Lung (tissue), 16 donors: ENCODE results near the gene CYB5B. TPM values are rescaled to one million over a fixed set of nuclear protein-coding genes. Genes with fewer than 3 reads are reported as not detected.
A peak's percentile ranks its signal among the peaks of the same experiment; 100 is the strongest.

Experiments used
- ATAC-seq: fragments of 200-7000 bp; cut with Tn5 transposase; one replicate; pipeline ENCODE4 v1.9.1; 2020; ENCODE audit warnings: moderate number of reproducible peaks; ENCODE audit not compliant: insufficient read depth, low FRiP score
- DNase-seq, 3 donors: peaks; one replicate each; pipeline ENCODE4 v3.0.0-alpha.2; 2013 to 2017
- H3K27ac ChIP-seq, 2 donors: one replicate each; pipeline ENCODE4 v1.5.1; 2013; ENCODE audit warnings: mild to moderate bottlenecking in 2 of 2, moderate library complexity in 2 of 2, control low read depth in 1 of 2, inconsistent platforms in 1 of 2, low read depth in 1 of 2, low read length in 1 of 2
- H3K27me3 ChIP-seq, 3 donors: one replicate each; pipeline ENCODE4 v1.5.1; 2013; ENCODE audit warnings: low read length in 2 of 3; ENCODE audit not compliant: control insufficient read depth in 3 of 3, insufficient read depth in 3 of 3
- H3K36me3 ChIP-seq, 4 donors: one replicate each; pipeline ENCODE4 v1.5.1; 2013; ENCODE audit warnings: low read length in 4 of 4, mild to moderate bottlenecking in 1 of 4, moderate library complexity in 1 of 4; ENCODE audit not compliant: control insufficient read depth in 4 of 4, insufficient read depth in 4 of 4
- H3K4me1 ChIP-seq, 5 donors: one replicate each; pipeline ENCODE4 v1.5.1; 2013; ENCODE audit warnings: low read length in 5 of 5, mild to moderate bottlenecking in 2 of 5, moderate library complexity in 1 of 5; ENCODE audit not compliant: control insufficient read depth in 5 of 5, insufficient read depth in 5 of 5
- H3K4me3 ChIP-seq: one replicate; pipeline ENCODE4 v1.5.1; 2013; ENCODE audit warnings: mild to moderate bottlenecking, control low read depth, moderate library complexity
- H3K9ac ChIP-seq, 2 donors: one replicate each; pipeline ENCODE4 v1.5.1; 2013; ENCODE audit warnings: low read length in 2 of 2, control low read depth in 1 of 2; ENCODE audit not compliant: insufficient read depth in 1 of 2
- H3K9me3 ChIP-seq, 4 donors: one replicate each; pipeline ENCODE4 v1.5.1; 2013; ENCODE audit warnings: low read length in 3 of 4, mild to moderate bottlenecking in 1 of 4, moderate library complexity in 1 of 4; ENCODE audit not compliant: control insufficient read depth in 4 of 4, insufficient read depth in 3 of 4
- WGBS, 2 donors: extraction: QIAGEN DNeasy Blood & Tissue Kit; methylation state at CpG; one replicate each; pipeline ENCODE4 v1.1.7; 2013; 5-methylcytosine and 5-hydroxymethylcytosine counted together
- long read RNA-seq, 5 donors: transcript quantifications; one replicate each; lab custom pipeline, GENCODE V29; 2026
- polyA plus RNA-seq, 2 donors: library from polyadenylated mRNA; stranded (reverse); fragments of 200-250 nt; gene quantifications; one replicate each; pipeline ENCODE4 v1.2.1, GENCODE V29; 2013
- total RNA-seq, 2 donors: library from RNA; depleted of rRNA in 1 of 2; stranded (reverse); fragments of >200 nt in 1 of 2; gene quantifications; one replicate each; pipeline ENCODE4 v1.2.1, GENCODE V29; 2014 to 2021
- TF ChIP-seq, protein P1 (sequence below): IDR thresholded peaks from 2 replicates; pipeline ENCODE4 v1.5.1; 2012; ENCODE audit warnings: mild to moderate bottlenecking; ENCODE audit errors: control extremely low read depth, extremely low read depth
- donor health status: control.
- donor health status: control.
- donor health status: Bipolar disorder and iron deficiency.
- donor health status: healthy.
- donor health status: DM: yes; HTN: yes; CAD: no.

The CYB5B gene
- total RNA-seq, result 100 to 1,000 TPM in 1 of 2 donors, 10 to 100 TPM in 1; 69.8 to 103 TPM
- 10 to 100 TPM; 68.1 to 81.6 TPM for polyA plus RNA-seq
- long read RNA-seq, donor 1, full-length matches to known transcripts, result 29 of 29 reads
- long read RNA-seq, donor 1, partial matches to known transcripts, result 0 of 29 reads
- long read RNA-seq, donor 1, other reads (novel, unspliced or antisense), result 0 of 29 reads
- long read RNA-seq, donor 2, full-length matches to known transcripts, result 5 of 11 reads
- long read RNA-seq, donor 2, partial matches to known transcripts, result 6 of 11 reads
- long read RNA-seq, donor 2, other reads (novel, unspliced or antisense), result 0 of 11 reads
- long read RNA-seq, donor 3, full-length matches to known transcripts, result 6 of 6 reads
- long read RNA-seq, donor 3, partial matches to known transcripts, result 0 of 6 reads
- long read RNA-seq, donor 3, other reads (novel, unspliced or antisense), result 0 of 6 reads
- long read RNA-seq, donor 4, full-length matches to known transcripts, result 9 of 20 reads
- long read RNA-seq, donor 4, partial matches to known transcripts, result 11 of 20 reads
- long read RNA-seq, donor 4, other reads (novel, unspliced or antisense), result 0 of 20 reads
- long read RNA-seq, donor 5, full-length matches to known transcripts, result 21 of 27 reads
- long read RNA-seq, donor 5, partial matches to known transcripts, result 6 of 27 reads
- long read RNA-seq, donor 5, other reads (novel, unspliced or antisense), result 0 of 27 reads

GRCh38 chr16:69424053-69424934, at the start of gene CYB5B:
TSS of gene CYB5B (plus strand) at chr16:69424619. CDS start at chr16:69424684, 65 bp downstream.
- Histone ChIP-seq H3K27ac (peak within 1 kb of the TSS; percentile 56 to 85), H3K9me3 (no peaks in the 10 kb centered on the region), H3K36me3 (peaks cover 2 to 11% (median 3%) of the 10 kb centered on the region in 4 donors), H3K4me1 (peaks cover 0 to 6% (median 1%) of the 10 kb centered on the region in 5 donors), H3K9ac (peak within 1 kb of the TSS; percentile 67 to 97), H3K4me3 (peak within 1 kb of the TSS; percentile 73), H3K27me3 (no peaks in the 10 kb centered on the region)
- 4% methylated on average over 40 of the region's 40 CpGs for WGBS, 2 donors
- ATAC-seq (peak; percentile 98), DNase-seq (peak; percentile 96 to 100 (median 99))
- TF ChIP-seq, protein P1, sequence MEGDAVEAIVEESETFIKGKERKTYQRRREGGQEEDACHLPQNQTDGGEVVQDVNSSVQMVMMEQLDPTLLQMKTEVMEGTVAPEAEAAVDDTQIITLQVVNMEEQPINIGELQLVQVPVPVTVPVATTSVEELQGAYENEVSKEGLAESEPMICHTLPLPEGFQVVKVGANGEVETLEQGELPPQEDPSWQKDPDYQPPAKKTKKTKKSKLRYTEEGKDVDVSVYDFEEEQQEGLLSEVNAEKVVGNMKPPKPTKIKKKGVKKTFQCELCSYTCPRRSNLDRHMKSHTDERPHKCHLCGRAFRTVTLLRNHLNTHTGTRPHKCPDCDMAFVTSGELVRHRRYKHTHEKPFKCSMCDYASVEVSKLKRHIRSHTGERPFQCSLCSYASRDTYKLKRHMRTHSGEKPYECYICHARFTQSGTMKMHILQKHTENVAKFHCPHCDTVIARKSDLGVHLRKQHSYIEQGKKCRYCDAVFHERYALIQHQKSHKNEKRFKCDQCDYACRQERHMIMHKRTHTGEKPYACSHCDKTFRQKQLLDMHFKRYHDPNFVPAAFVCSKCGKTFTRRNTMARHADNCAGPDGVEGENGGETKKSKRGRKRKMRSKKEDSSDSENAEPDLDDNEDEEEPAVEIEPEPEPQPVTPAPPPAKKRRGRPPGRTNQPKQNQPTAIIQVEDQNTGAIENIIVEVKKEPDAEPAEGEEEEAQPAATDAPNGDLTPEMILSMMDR, result no peak

DNA sequence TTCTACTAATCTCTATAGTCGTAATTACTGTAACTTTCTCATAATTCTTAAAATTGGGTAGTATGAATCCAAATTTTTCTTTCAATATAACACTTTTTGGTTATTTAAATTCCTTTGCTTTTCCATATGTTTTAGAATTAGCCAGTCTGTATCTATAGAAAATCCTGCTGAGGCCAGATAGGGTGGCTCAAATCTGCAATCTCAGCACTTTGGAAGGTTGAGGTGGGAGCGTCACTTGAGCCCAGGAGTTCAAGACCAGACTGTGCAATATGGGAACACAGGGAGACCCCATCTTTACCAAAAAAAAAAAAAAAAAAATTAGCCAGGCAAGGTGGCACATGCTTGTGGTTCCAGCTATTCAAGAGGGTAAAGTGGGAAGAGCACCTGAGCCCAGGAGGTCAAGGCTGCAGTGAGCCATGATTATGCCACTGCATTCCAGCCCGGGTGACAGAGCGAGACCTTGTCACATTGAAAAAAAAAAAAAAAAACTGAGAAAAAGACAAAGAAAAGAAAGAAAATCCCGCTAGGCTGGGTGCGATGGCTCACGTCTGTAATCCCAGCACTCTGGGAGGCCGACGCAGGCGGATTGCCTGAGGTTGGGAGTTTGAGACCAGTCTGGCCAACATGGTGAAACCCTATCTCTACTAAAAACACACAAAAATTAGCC, 47.9 kb upstream of the CYB5B start:
- TF ChIP-seq, protein P1, result no peak
- Histone ChIP-seq H3K4me3 (no peak overlapping the region), H3K27me3 (no peaks in the 10 kb centered on the region), H3K4me1 (no peaks in the 10 kb centered on the region), H3K9ac (no peak overlapping the region), H3K9me3 (no peaks in the 10 kb centered on the region), H3K27ac (no peak overlapping the region), H3K36me3 (peaks cover 11 to 25% (median 20%) of the 10 kb centered on the region in 4 donors)
- ATAC-seq, result no peak
- no peak for DNase-seq
- WGBS, 2 donors, result 97 to 99% methylated on average over 10 of the region's 10 CpGs

GRCh38 chr16:69378036-69378435, 46.4 kb upstream of the CYB5B start:
- H3K4me1 ChIP-seq, result no peaks in the 10 kb centered on the region
- peaks cover 14 to 29% (median 20%) of the 10 kb centered on the region in 4 donors for H3K36me3 ChIP-seq
- DNase-seq (no peak), ATAC-seq (no peak)
- no peaks in the 10 kb centered on the region for H3K27me3 ChIP-seq
- H3K27ac ChIP-seq, result no peak overlapping the region
- 89 to 93% methylated on average over 1 of the region's 1 CpG for WGBS, 2 donors
- H3K4me3 ChIP-seq, result no peak overlapping the region
- no peaks in the 10 kb centered on the region for H3K9me3 ChIP-seq
- H3K9ac ChIP-seq, result no peak overlapping the region
- TF ChIP-seq, protein P1, result no peak
